Activated gamma-delta T cell treated with anti-CD3 and anti-CD28 coated beads, Interleukin-2, amount 50 U/mL, for 16 hours (primary cell): ENCODE measurements around the gene DIPK1C.
"Not testable (repeated sequence)": the region's sequence is repeated elsewhere in the genome, so short reads cannot be mapped to it uniquely, and the experiment has no call there.

ENCODE experiments used
- DNase-seq: peaks from one replicate; pipeline ENCODE4 v3.0.0-alpha.2; 2020; ENCODE audit warnings: low read depth

The DIPK1C gene

DNA sequence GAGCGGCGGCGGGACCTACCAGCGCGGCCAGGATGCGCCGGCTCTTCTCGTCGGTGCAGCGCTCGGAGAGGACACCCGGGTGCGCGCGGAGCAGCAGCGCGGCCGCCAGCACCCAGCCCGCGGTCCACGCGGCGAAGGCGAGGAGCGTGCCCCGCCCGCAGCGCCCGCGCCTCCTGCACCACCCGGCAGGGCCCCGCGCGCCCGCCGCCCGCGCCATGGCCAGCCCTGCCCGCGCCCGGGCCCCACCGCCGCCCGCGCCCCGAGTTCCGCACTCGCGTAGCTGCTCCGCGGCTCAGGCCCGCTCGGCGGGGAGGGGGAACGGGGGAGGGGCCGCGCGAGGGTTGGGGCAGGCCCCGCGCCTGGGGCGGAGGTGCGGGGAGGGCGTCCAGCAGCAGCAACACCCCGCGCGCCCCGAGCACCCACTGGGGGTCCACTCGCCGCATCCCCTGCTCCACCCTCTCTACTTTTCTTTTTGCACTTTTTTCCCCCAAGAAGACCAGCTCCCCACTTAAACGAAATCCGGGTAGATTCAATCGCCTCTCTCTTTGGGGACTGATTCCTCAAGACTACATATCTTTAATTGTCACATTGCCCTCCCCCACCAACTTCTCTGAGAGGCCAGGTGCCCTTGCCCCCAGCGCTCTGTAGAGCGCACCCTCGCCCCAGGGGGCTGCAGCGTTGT is at the start of gene DIPK1C:
Gene DIPK1C, minus strand, starts transcription at position 266 of the 682 bp plus-strand sequence. Its CDS starts 49 bp downstream, at position 217.
- DNase-seq = no peak

DNA sequence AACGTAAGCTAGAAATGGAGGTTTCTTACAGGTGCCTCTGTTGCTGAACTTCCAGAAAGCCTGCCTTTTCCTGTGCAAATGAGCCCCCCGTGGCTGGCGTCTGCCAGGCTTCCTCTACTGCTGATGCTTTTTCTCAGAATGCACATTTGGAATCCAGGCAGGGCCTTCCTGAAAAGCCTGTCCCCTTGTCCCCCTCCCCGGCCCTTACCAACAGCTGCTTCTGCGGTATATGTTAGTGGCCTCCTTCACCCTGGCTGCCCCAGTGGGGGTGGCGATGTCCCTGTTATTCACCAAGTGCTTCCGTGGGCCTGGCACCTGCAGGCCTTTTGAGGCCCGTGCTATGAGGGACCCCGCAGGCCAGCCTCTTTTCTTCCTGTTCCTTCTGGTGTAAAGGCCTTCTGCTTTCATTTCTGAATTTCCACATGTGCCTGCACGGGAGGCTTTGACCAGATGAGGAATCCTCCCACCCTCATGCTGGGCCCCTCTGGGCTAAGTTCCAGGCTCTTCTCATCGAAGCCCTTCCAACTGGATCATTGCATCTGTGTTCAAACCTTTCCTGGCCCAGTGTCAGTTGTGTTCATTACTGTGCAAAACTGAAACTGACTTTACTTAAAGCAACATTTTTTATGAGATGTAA is 49.5 kb upstream of the DIPK1C start:
- no peak for DNase-seq

DNA sequence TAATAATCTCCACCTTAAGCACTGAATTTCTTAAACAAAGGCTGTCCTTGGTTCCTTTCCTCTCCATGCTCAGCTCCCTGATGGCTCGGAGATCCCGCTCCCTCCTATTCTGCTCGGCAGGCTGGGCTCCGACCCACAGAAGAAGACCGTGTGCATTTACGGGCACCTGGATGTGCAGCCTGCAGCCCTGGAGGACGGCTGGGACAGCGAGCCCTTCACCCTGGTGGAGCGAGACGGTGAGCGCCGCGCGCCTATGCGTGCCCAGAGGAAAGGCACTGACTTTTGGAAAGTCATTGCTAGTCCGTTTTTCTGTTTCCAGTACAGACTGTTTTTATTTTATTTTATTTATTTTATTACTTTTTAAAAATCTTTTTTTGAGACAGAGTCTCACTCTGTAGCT is 48.7 kb upstream of the DIPK1C start:
- DNase-seq = no peak

DNA sequence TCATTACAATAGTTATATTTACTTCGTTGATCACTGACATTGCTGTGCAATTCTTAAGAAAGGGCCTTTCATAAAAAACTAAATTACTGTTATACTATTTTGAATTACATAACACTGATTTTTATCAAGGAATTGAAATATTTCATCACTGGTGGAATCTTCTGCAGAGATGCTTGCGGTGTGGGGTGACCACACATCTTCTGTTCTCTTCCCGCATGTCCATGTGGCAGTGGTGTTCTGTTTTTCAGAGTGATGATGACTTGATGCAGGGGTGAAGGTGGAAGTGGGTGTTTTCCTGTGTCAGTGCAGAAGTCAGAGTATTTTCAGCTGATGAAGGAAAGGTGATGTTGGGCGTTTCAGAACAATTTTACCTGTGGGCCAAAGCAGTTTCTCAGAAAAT is 46.0 kb upstream of the DIPK1C start:
- no peak for DNase-seq

DNA sequence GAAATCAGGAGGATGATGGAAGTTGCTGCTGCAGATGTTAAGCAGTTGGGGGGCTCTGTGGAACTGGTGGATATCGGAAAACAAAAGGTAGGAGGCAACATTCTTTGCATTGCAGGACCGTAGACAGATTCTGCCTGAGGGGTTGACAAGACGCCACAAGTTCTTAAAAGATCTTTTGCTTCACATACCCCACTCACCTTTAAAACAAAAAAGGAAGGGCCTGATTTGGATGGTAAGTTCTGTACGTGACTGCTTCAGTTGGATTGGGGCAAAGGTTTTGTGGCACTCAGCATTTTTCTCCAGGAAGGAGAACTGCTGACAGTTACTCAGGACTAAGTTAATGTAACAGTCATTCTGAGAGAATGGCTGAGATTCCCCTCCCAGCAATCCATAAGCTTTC is 44.3 kb upstream of the DIPK1C start:
- no peak for DNase-seq

DNA sequence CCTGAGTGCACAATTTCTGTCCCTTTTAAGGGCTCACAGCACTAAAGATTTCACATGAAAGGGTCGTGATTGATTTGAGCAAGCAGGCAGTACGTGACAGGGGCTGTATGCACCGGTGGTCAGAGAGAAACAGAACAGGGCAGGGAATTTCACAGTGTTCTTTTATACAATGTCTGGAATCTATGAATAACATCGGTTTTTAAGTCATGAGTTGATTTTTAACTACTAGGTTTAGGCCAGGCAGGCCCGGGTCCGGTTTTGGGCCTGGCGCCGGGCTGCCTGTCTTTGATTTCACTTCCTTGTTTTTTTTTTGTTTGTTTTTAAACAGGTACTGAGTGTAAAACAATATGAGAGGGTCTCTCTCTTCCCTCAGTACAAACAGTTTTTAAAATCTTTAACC is 43.7 kb upstream of the DIPK1C start:
- not testable (repeated sequence) for DNase-seq

DNA sequence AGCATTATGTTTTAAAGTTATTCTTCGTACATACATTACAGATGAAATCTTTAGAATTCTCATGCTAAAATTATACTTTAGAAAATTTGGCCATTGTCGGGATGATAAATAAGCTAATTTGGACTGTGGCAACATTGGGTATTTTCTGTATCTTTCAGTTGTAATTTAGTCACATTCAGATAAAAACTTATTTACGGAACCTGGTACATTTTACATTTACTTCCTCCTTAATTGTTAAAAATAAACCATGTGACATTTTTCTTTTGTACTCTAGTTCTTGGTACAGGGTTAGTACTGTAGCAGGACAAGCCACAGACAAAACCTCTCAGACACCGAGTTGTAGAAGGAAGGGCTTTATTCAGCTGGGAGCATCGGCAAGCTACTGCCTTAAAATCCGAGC is 43.3 kb upstream of the DIPK1C start:
- no peak for DNase-seq

DNA sequence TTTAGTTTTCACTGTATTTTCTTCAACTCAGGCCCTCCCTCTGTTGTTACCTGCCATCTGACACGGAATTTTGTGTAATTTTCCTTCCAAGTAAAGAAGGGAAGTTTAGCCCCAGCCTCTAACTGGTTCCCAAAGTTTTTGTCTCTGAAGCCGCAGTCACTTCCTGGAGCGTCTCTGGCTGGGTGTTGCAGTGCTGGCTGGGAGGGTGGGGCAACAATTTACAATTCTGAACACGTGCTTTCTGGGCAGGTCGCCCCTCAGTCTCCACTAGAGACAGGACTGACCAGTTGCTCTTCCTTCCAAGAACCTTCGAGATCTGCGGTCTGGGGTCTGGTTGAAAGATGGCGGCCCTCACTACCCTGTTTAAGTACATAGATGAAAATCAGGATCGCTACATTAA is 42.5 kb upstream of the DIPK1C start:
- DNase-seq = peak; percentile 14

DNA sequence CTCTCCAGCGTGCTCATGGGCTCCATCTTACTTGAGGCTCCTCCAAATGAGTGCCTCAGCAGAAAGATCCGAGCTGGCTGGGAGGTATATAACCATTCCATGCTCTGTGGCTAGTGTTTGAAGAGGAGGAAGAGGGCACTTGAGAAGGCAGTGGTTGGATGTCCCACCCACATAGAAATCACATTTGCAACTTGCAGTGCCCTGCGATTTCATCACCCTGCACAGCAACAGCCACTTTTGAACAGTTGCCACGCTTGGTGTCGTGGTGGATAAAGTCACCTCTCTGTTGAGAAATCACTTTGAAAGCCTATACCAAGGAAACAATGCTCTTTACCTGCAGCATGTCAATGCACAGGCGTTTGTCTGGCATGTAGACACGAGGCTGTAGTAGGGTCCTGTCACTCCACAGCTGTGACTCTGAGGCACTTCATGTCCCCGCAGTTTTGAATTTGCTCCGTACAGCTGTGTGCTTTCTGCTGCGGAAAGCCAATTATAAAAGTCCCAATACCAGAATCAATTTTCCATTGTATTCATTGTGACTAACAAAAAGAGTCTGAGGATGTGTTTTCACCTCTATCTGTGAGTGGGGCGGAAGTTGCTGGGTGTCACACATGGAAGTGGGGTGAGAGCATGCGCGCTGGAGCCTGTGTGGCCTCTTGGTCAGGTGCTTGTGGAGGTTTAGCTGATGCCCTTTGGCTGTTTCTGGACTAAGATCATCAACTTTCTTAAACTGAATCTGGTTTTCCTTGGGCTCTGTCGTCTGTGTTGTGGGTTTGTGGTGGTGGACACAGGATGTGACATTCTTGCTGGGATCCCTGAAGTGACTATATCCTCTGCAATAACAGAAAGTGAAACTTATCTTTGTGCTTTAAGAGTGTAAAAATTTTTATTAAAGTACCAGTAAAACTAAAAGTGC is 41.9 kb upstream of the DIPK1C start:
- DNase-seq = peak; percentile 64

DNA sequence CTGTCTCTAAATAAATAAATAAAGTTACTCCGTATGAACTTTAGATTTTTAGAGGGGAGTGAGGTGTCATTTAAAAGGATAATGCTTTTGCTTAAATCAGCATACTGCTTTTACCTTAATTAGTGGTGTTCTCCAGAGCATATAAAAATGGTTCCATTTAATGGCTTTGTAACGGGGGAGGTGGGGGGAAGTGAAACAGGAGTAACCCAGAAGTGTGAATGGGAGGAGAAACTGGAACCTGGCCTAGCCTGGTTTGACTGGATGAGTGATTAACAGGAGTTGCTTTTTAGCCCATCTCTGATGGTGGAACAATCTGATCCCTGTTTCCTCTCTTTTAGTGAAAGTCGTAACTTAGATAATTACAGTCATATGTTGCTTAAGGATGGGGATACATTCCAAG is 40.7 kb upstream of the DIPK1C start:
- no peak for DNase-seq

DNA sequence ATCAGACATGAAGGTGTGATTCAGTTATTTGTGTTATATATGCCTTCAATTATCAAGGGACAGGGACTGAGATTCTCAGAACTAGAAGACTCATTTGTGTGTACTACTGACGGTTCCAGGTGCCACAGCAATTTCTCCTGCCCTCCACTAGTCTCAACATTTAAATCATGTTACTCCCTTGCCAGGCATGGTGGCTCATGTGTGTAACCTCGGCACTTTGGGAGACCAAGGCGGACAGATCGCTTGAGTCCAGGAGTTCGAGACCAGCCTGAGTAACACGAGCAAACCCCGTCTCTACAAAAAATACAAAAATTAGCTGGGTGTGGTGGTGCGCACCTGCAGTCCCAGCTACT is 40.2 kb upstream of the DIPK1C start:
- DNase-seq = no peak

DNA sequence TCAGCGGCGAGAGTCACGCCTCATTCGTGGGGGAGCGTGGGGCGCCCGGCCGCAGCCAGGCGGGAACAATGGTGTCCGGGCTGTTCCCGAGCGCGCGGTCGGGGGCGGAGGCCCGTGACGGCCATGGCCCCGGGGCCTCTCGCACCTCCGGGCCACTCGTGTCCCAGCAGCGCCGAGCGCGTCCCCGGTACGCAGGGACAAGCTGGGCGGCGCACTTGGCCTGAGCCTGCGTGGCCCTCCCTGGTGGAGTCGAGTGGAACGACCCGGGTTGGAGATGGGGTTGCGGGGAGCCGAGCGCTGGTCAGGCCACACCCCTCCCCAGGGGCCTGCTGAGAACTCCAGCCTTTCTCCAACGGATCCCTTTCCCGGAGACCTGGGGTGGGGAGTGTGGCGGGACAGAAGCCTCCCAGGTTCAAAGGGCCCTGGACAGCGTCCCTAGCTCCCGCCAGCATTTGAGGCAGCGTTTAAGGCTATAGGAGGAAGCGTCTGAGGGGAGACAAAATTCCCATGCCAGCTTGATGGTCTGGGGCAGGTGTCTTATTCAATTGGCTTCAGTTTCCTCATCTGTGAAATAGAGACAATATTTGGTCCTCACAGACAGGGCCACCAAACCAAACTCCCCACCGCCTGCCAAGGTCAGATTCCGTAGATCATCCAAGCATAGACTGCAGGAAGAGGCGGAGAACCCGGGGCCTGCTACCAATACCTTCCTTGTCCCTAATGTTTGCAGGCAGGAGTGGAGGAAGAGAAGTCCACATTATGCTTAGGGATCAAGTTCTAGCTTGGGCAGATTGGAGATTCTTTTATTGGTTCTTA is 39.6 kb upstream of the DIPK1C start:
- DNase-seq = peak; percentile 13

DNA sequence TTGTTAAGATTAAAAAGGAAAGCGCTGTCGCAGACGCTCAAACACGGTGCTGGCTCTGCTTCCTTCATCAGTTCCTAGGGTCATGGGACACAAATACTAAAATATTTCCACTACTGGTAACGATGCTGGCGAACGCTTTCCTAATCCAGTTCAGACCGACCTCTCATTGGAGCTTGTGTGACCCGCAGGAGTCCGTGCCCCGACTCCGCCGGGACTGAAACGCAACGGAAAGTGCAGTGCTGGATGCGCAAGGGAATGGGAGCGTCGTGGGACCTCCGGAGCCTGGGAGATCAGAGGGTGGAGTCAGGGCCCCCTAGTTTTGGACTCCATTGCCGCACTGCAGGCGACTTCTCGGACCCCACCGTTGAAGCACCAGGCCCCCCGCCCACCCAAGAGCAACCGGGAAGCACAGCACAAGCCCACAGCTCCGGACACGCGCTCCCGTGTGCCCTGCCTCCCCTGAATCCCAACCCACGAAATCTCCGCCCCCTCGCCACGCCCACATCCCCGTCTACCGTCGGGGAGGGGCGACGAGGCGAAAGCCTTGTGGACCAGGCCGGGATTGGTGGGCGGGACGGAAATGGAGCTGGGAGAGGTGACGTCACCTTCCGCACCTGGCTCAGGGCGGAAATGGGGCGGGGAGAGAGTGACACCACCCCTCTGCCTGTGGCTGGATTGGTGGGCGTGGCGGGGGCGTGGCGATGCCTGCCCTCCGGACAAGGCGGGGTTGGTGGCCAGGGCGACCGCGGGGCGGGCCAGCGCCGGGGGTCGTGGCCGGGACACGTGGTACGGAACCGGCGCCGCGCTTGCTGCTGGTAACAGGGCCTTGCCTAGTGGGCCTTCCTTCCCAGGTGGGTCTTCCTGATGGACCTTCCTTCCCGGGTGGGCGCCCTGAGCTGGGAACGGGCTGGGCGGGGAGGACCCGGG is 38.7 kb upstream of the DIPK1C start, which contains the start of gene CNDP2:
Gene CNDP2, plus strand, starts transcription at position 783 of the 927 bp plus-strand sequence. CDS start 3,611 bp downstream, outside the sequence.
- peak; percentile 99 for DNase-seq

DNA sequence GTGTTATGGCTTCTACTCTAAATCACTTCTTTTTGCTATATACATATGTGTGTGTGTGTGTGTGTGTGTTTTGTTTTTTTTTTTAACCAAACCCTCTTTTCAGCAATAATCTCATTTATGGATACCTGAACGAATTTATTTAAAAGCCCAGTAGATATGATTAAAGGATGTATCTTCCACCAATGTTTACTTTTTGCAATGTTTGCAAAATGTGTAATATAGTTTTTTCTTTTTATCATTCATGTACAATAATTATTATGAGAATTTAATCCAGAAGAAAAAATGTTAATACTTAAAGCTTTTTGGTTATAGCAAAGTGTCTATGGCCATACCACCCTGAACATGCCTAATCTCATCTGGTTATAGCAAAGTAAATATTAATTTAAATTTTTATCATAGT is 37.4 kb upstream of the DIPK1C start:
- no peak for DNase-seq

DNA sequence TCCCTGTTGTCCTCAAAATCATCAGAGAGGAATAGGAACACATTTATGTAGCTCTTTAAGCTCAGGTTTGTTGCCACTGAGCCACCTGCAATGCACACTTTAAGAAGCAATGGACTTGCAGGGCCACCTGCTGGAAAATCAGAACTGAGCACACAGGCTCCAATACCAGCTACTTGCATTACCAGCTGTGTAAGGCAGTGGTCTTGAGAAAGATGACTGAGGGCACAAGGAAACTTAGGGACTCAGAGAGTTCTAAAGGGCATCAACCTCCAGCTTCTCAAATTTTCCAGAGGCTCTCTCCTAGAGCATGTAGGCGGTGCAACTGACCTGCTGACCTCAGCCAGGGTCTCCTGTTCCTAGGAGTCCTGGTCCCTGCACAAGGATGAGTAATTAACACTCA is 36.6 kb upstream of the DIPK1C start:
- peak; percentile 16 for DNase-seq

DNA sequence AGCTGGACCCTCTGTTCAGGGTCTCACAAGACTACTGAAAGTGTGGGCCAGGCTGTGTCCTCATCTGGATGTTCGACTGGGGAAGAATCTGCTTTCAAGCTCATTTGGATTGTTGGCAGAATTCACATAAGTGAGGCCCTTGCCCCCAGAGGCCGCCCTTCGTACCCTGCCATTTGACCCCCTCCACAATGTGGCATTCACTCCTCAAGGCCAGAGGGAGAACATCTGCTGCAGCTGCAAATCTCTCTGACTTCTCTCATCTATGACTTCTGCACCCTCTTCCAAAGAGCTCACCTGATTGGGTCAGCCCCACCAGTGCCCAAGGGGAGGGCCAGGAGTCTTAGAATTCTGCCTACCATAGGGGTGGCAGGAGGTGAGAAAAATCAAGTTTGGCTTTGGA is 35.2 kb upstream of the DIPK1C start:
- DNase-seq = no peak

DNA sequence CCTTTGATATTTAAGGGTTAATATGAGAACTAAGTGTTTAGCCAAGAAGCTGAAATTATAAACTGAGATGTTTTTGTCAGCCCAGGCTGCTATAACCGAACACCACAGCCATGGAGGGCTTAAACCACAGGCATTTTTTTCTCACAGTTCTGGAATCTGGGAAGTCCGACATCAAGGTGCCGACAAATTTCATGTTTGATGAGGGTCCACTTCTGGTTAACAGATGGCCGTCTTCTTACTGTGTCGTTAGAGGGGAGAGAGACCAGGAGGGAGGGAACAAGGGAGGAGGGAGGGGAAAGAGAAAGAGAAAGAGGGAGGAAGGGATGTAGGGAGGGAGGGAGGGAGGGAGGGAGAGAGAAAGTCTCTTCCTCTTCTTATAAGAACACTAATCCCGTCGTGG is 32.6 kb upstream of the DIPK1C start:
- no peak for DNase-seq

DNA sequence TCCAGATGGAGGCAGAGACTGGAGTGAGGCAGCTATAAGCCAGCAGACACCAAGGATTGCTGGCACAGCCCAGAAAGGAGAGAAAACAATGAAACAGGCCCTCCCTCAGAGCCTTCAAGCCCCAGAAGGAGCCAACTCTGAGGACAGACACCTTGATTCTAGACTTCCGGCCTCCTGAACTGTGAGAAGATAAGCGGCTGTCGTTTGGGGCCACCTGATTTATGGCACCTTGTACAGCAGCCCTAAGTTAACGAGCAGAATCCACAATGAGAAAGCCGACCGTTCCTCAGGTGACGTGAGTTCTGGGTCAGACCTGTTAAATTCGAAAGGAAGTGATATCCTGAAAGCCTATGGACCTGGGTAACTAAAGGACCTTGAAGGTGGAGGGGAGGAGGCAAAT is 31.8 kb upstream of the DIPK1C start:
- DNase-seq = no peak

DNA sequence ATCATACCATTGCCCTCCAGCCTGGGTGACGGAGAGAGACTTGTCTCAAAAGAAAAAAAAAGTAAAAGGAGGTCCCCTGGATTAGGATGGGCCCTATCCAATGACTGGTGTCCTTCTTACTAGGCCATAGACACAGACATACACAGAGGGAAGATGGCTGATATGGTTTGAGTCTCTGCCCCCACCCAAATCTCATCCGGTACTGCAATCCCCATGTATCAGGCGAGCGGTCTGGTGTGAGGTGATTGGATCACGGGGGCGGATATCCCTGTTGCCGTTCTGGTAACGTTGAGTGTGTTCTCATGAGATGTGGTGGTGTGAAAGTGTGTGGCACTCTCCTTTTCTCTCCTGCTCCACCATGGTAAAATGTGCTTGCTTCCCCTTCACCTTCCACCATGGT is 31.2 kb upstream of the DIPK1C start:
- DNase-seq = no peak

DNA sequence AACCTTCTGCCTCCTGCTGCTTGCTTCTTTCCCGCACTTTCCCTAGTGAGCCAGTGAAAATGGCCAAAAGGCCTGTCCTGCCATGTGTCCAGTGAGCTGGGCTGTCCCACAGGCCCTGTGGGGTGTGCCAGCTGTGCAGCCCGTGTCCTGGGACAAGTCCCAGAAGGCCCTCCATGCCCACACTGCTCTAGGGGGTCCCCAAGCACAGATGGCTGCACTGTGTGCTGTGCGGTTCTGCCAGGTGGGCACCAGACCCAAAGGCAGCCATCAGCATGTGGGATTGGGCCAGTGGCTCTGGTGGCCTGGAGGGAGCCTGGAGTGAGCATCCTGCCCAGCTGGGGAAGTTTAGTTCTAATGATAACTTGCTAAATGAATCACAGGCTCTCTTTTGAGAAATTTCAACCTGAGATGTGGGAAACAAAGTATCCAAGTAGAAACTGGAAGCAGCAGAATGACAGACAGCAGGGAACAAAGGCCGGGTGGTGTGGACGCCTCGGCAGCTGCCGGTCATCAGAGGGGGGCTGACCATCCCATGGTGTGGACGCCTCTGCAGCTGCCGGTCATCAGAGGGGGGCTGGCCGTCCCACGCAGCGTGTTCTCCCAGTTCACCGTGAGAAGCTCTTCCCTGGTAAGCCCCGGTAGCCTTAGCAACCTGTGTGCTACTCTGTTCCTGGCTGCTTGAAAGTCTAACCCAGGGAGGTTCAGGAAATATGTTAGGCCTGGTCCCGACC is 29.2 kb upstream of the DIPK1C start:
- DNase-seq = no peak
